Measurements from ENCODE around the gene TMEM184B.
"Not testable (repeated sequence)": the region's sequence is repeated elsewhere in the genome, so short reads cannot be mapped to it uniquely, and the experiment has no call there.

Gene TMEM184B

GRCh38 chr22:38202437-38203089 lies 70.2 kb downstream of the TMEM184B start:
- DNase-seq = peak; percentile 64 to 78

- DNase-seq = peak; percentile 95 to 96
These were observed 70.9 kb downstream of the TMEM184B start, which contains the start of gene MAFF for GRCh38 chr22:38201711-38202436. TSS of gene MAFF (plus strand) at chr22:38201994. CDS start at chr22:38213854, 11,860 bp downstream.

- DNase-seq = no peak
These were observed 71.5 kb downstream of the TMEM184B start for GRCh38 chr22:38201371-38201710.

- DNase-seq = no peak
These were observed 72.8 kb downstream of the TMEM184B start for GRCh38 chr22:38199826-38200559.

GRCh38 chr22:38196791-38197419 lies 75.9 kb downstream of the TMEM184B start:
- DNase-seq = no peak

GRCh38 chr22:38193580-38193979 lies 79.2 kb downstream of the TMEM184B start:
- no peak for DNase-seq

- no peak for DNase-seq
These were observed 80.3 kb downstream of the TMEM184B start for GRCh38 chr22:38192475-38192863.

GRCh38 chr22:38191731-38192474 lies 80.9 kb downstream of the TMEM184B start:
- no peak for DNase-seq

GRCh38 chr22:38191055-38191454 lies 81.8 kb downstream of the TMEM184B start:
- DNase-seq = no peak

GRCh38 chr22:38190581-38190980 lies 82.2 kb downstream of the TMEM184B start:
- DNase-seq = no peak

- DNase-seq = no peak
These were observed 83.7 kb downstream of the TMEM184B start for GRCh38 chr22:38189104-38189503.

- DNase-seq = no peak
These were observed 85.2 kb downstream of the TMEM184B start for GRCh38 chr22:38187413-38188212.

GRCh38 chr22:38186429-38186828 lies 86.4 kb downstream of the TMEM184B start:
- no peak for DNase-seq

- no peak for DNase-seq
These were observed 88.0 kb downstream of the TMEM184B start for GRCh38 chr22:38184788-38185187.

GRCh38 chr22:38181453-38182200 lies 91.2 kb downstream of the TMEM184B start, which contains the start of gene PLA2G6:
TSS of gene PLA2G6 (minus strand) at chr22:38181830. CDS start at chr22:38169426, 12,404 bp downstream.
- DNase-seq = peak; percentile 99

- DNase-seq = peak; percentile 45 to 68
These were observed 91.9 kb downstream of the TMEM184B start for GRCh38 chr22:38180841-38181452.

- DNase-seq = not testable (repeated sequence)
These were observed 94.2 kb downstream of the TMEM184B start for GRCh38 chr22:38178605-38178937.

- DNase-seq = no peak
These were observed 94.7 kb downstream of the TMEM184B start for GRCh38 chr22:38177926-38178604.

- DNase-seq = not testable (repeated sequence)
These were observed 95.3 kb downstream of the TMEM184B start for GRCh38 chr22:38177571-38177925.

- peak in 1 of 2 donors; percentile 47 for DNase-seq
These were observed 95.8 kb downstream of the TMEM184B start for GRCh38 chr22:38177044-38177443.
